ENCODE data around the gene HOXB2.
"Not testable (repeated sequence)": the region's sequence is repeated elsewhere in the genome, so short reads cannot be mapped to it uniquely, and the experiment has no call there.

HOXB2 gene

GRCh38 chr17:48541577-48542113 lies 3.3 kb downstream of the HOXB2 start:
- DNase-seq (ENCODE audit: low read depth in 2 of 3, low spot score in 1 of 3), result peak in 1 of 3 donors; percentile 24

- DNase-seq (ENCODE audit: low read depth in 2 of 3, low spot score in 1 of 3), result no peak
These were observed 3.8 kb downstream of the HOXB2 start for GRCh38 chr17:48541036-48541576.

- DNase-seq (ENCODE audit: low read depth in 2 of 3, low spot score in 1 of 3), result no peak
These were observed 4.7 kb downstream of the HOXB2 start for GRCh38 chr17:48540213-48540612.

GRCh38 chr17:48539177-48539576 lies 5.7 kb downstream of the HOXB2 start:
- DNase-seq (ENCODE audit: low read depth in 2 of 3, low spot score in 1 of 3), result no peak

- DNase-seq (ENCODE audit: low read depth in 2 of 3, low spot score in 1 of 3), result no peak
These were observed 7.6 kb downstream of the HOXB2 start for GRCh38 chr17:48537316-48537715.

GRCh38 chr17:48535793-48536559 lies 8.9 kb downstream of the HOXB2 start:
- not testable (repeated sequence) for DNase-seq (ENCODE audit: low read depth in 2 of 3, low spot score in 1 of 3)

- DNase-seq (ENCODE audit: low read depth in 2 of 3, low spot score in 1 of 3), result no peak
These were observed 12.6 kb downstream of the HOXB2 start for GRCh38 chr17:48532261-48532660.

GRCh38 chr17:48530887-48531272 lies 14.0 kb downstream of the HOXB2 start, which contains the start of gene HOXB1:
TSS of gene HOXB1 (minus strand) at chr17:48531011. CDS start at chr17:48530904, 107 bp downstream.
- no peak for DNase-seq (ENCODE audit: low read depth in 2 of 3, low spot score in 1 of 3)

GRCh38 chr17:48530208-48530886 lies 14.6 kb downstream of the HOXB2 start:
- DNase-seq (ENCODE audit: low read depth in 2 of 3, low spot score in 1 of 3), result no peak

- DNase-seq (ENCODE audit: low read depth in 2 of 3, low spot score in 1 of 3), result no peak
These were observed 15.3 kb downstream of the HOXB2 start for GRCh38 chr17:48529683-48530009.

GRCh38 chr17:48528936-48529682 lies 15.8 kb downstream of the HOXB2 start:
- DNase-seq (ENCODE audit: low read depth in 2 of 3, low spot score in 1 of 3), result no peak

- no peak for DNase-seq (ENCODE audit: low read depth in 2 of 3, low spot score in 1 of 3)
These were observed 16.6 kb downstream of the HOXB2 start for GRCh38 chr17:48528153-48528935.

GRCh38 chr17:48527547-48527932 lies 17.4 kb downstream of the HOXB2 start:
- DNase-seq (ENCODE audit: low read depth in 2 of 3, low spot score in 1 of 3), result no peak

GRCh38 chr17:48526608-48527546 lies 18.0 kb downstream of the HOXB2 start:
- DNase-seq (ENCODE audit: low read depth in 2 of 3, low spot score in 1 of 3), result no peak

- DNase-seq (ENCODE audit: low read depth in 2 of 3, low spot score in 1 of 3), result no peak
These were observed 21.9 kb downstream of the HOXB2 start for GRCh38 chr17:48523010-48523409.

- no peak for DNase-seq (ENCODE audit: low read depth in 2 of 3, low spot score in 1 of 3)
These were observed 22.8 kb downstream of the HOXB2 start for GRCh38 chr17:48522031-48522653.

- no peak for DNase-seq (ENCODE audit: low read depth in 2 of 3, low spot score in 1 of 3)
These were observed 24.3 kb downstream of the HOXB2 start for GRCh38 chr17:48520631-48521079.

- no peak for DNase-seq (ENCODE audit: low read depth in 2 of 3, low spot score in 1 of 3)
These were observed 25.5 kb downstream of the HOXB2 start for GRCh38 chr17:48519427-48519826.

- DNase-seq (ENCODE audit: low read depth in 2 of 3, low spot score in 1 of 3), result no peak
These were observed 27.4 kb downstream of the HOXB2 start for GRCh38 chr17:48517478-48517877.
